HepG2 (cell line): ENCODE data around the gene CABP2.

ENCODE experiments used
- ATF7 ChIP-seq, 2 experiments: fragments of 450-650 bp in 1 of 2; sonication (generic) in 1 of 2; formaldehyde crosslinking in 1 of 2; IDR thresholded peaks; 2 replicates each; pipeline versions ENCODE4 v1.4.0 to v1.6.1; 2016 to 2020; ENCODE audit warnings: antibody characterized with exemption in 1 of 2, mild to moderate bottlenecking in 1 of 2, missing genetic modification reagents in 1 of 2
- FOXA3 ChIP-seq: IDR thresholded peaks from 2 replicates; pipeline ENCODE4 v1.6.1; 2016; ENCODE audit warnings: missing genetic modification reagents, missing compliant biosample characterization
- MAFK ChIP-seq, 2 experiments: IDR thresholded peaks in 1 of 2; conservative IDR thresholded peaks in 1 of 2; 2 replicates each; pipeline ENCODE4 v1.6.1; 2011; ENCODE audit warnings: improper control_type of control experiment in 2 of 2, low read length in 2 of 2
- POLR2A ChIP-seq, 2 experiments: IDR thresholded peaks; 2 replicates each; pipeline ENCODE4 v1.6.1; 2011; ENCODE audit warnings: low read depth in 2 of 2, low read length in 2 of 2, mild to moderate bottlenecking in 1 of 2, moderate library complexity in 1 of 2; ENCODE audit not compliant: insufficient read depth in 1 of 2
- POLR2AphosphoS5 ChIP-seq: IDR thresholded peaks from 2 replicates; pipeline ENCODE4 v1.6.1; 2012; ENCODE audit warnings: low read depth, low read length
- SMAD1 ChIP-seq: sonication (generic); formaldehyde crosslinking; IDR thresholded peaks from 2 replicates; pipeline ENCODE4 v1.4.0; 2020; ENCODE audit warnings: missing genetic modification reagents, low read depth, mild to moderate bottlenecking, borderline replicate concordance
- SP2 ChIP-seq: sonication (generic); formaldehyde crosslinking; IDR thresholded peaks from 2 replicates; pipeline ENCODE4 v1.5.1; 2020; ENCODE audit warnings: mild to moderate bottlenecking, missing genetic modification reagents
- ZNF24 ChIP-seq: fragments of 450-650 bp; IDR thresholded peaks from 2 replicates; pipeline ENCODE4 v1.6.1; 2017; ENCODE audit warnings: antibody characterized with exemption, mild to moderate bottlenecking
- ZNF354B ChIP-seq: sonication (generic); formaldehyde crosslinking; IDR thresholded peaks from 2 replicates; pipeline ENCODE4 v1.8.0; 2022; ENCODE audit warnings: mild to moderate bottlenecking, missing genetic modification reagents
- TF ChIP-seq, protein P1 (sequence below): IDR thresholded peaks from 2 replicates; pipeline ENCODE4 v1.6.1; 2012; ENCODE audit warnings: inconsistent platforms

DNA sequence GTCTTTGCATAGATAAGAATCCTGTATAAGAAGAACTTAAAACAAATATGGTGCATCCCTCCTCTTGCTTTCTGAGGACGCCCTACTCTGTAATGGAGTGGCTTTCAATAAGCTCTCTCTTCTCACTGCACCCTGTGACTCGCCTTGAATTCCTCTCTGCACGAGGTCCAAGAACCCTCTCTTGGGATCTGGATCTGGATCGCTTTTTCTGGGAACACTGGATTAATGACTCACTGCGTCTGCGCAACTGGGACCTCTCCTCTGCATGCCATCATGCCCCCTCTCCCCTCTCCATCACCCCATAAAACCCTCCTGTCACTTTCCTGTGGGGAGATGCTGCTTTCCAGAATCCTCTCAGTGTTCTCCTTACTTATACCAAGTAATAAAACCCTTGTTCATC, 15.1 kb upstream of the CABP2 start:
- TF ChIP-seq ATF7 (IDR thresholded peaks at IDR 0.05): no peak
- TF ChIP-seq ATF7 (CRISPR knock-in tag; IDR thresholded peaks at IDR 0.05): no peak
- no peak for TF ChIP-seq SP2 (CRISPR knock-in tag)
- no peak for TF ChIP-seq ZNF24
- no peak for TF ChIP-seq ZNF354B (CRISPR knock-in tag)
- TF ChIP-seq FOXA3 (CRISPR knock-in tag): no peak
- TF ChIP-seq, protein P1, sequence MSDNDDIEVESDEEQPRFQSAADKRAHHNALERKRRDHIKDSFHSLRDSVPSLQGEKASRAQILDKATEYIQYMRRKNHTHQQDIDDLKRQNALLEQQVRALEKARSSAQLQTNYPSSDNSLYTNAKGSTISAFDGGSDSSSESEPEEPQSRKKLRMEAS: no peak
- no peak for TF ChIP-seq SMAD1 (CRISPR knock-in tag)
- no peak for TF ChIP-seq POLR2A (IDR thresholded peaks at IDR 0.05; ENCODE audit: insufficient read depth in 1 of 2, low read depth in 2 of 2, low read length in 2 of 2)
- no peak for TF ChIP-seq MAFK (conservative IDR thresholded peaks at IDR 0.05 in 1 of 2, IDR thresholded peaks at IDR 0.05 in 1 of 2; ENCODE audit: low read length in 2 of 2)
- no peak for TF ChIP-seq POLR2AphosphoS5
